ENCODE measurements around the gene PPFIBP1. TPM values are rescaled to one million over a fixed set of nuclear protein-coding genes. Genes with fewer than 3 reads are reported as not detected.

Gene PPFIBP1
- total and polyA plus RNA-seq, 2 of the 4 experiments (the other 2 are of a cell fraction), result 30.4 to 72.2 TPM

DNA sequence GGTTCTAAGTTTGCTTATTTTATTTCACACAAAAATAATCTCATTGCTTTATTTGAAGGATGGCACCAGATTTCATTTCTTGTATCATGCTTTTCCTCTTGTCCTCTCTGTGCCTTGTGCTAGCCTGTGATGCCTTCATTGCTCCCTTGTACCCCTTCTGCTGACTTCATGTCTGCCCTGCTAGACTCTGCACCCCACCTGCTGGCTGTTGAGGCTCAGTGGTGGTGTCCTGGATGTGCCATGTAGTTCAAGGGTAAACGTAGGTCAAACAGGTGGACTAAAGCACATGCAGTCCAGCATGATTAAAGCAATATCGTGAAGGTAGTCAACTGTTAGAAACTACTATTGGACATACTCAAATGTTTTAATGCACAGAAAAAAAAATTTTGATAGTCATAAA is 208.3 kb downstream of the PPFIBP1 start:
- H3K4ac ChIP-seq (ENCODE audit: low read depth, low read length), result no peak overlapping the region
- intact Hi-C loops (cut with micrococcal nuclease) (loop anchor here (5.0 to 10.0 kb wide), 2 partner anchors 90 to 1263 kb away; no protein-coding TSS in a partner anchor), in situ Hi-C loops (cut with MboI; ENCODE audit: low sequenced_read_pairs) (loop anchor here (5.0 to 25.0 kb wide), 3 partner anchors 215 to 1255 kb away; no protein-coding TSS in a partner anchor), dilution Hi-C loops (cut with HindIII; ENCODE audit: low sequenced_read_pairs, unreplicated experiment) (no loop called here)
- DNase-seq, result no peak
- peak; percentile 49; the same call in 1 of the 2 replicates for ATAC-seq (ENCODE audit: low read depth)
- no peak overlapping the region for H4K91ac ChIP-seq (ENCODE audit: insufficient read depth, low read depth, low read length)
- peak overlapping the region; percentile 10; the same call in 1 of the 2 replicates for H2AK5ac ChIP-seq (ENCODE audit: low read depth, low read length)
- no peak overlapping the region for H4K8ac ChIP-seq (ENCODE audit: low read depth in 2 of 2, low read length in 2 of 2)
- no peak overlapping the region for H3K18ac ChIP-seq (ENCODE audit: low read depth, low read length)
- H3K27ac ChIP-seq (ENCODE audit: insufficient read depth, low read length), result no peak overlapping the region
- no peak overlapping the region for H3K56ac ChIP-seq (ENCODE audit: extremely low read depth, insufficient read depth, low read length)
- TF ChIP-seq, protein P1, sequence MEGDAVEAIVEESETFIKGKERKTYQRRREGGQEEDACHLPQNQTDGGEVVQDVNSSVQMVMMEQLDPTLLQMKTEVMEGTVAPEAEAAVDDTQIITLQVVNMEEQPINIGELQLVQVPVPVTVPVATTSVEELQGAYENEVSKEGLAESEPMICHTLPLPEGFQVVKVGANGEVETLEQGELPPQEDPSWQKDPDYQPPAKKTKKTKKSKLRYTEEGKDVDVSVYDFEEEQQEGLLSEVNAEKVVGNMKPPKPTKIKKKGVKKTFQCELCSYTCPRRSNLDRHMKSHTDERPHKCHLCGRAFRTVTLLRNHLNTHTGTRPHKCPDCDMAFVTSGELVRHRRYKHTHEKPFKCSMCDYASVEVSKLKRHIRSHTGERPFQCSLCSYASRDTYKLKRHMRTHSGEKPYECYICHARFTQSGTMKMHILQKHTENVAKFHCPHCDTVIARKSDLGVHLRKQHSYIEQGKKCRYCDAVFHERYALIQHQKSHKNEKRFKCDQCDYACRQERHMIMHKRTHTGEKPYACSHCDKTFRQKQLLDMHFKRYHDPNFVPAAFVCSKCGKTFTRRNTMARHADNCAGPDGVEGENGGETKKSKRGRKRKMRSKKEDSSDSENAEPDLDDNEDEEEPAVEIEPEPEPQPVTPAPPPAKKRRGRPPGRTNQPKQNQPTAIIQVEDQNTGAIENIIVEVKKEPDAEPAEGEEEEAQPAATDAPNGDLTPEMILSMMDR (conservative IDR thresholded peaks at IDR 0.05; ENCODE audit: low read depth, low read length), result 0 out of 2 replicates have a peak, but pooled peaks have one; percentile 15
- TF ChIP-seq, protein P2, sequence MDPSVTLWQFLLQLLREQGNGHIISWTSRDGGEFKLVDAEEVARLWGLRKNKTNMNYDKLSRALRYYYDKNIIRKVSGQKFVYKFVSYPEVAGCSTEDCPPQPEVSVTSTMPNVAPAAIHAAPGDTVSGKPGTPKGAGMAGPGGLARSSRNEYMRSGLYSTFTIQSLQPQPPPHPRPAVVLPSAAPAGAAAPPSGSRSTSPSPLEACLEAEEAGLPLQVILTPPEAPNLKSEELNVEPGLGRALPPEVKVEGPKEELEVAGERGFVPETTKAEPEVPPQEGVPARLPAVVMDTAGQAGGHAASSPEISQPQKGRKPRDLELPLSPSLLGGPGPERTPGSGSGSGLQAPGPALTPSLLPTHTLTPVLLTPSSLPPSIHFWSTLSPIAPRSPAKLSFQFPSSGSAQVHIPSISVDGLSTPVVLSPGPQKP (IDR thresholded peaks at IDR 0.05; ENCODE audit: borderline replicate concordance, low read depth, low read length), result no peak
- no peak for TF ChIP-seq MAZ (IDR thresholded peaks at IDR 0.05; ENCODE audit: borderline replicate concordance, low read depth, low read length)
- no peaks in the 10 kb centered on the region for H4K20me1 ChIP-seq (ENCODE audit: insufficient read depth, low read length)
- peaks cover 2 to 14% of the 10 kb centered on the region in 2 experiments for H3K79me1 ChIP-seq (ENCODE audit: low read depth in 1 of 2, low read length in 2 of 2)
- BruUV-seq (replicated peaks), result no TSS peak
- H4K5ac ChIP-seq (ENCODE audit: low read depth, low read length), result no peak overlapping the region
- ChIA-PET CTCF (interaction anchor here (0.6 to 2.1 kb wide), 5 partner anchors 14 to 497 kb away, joined by 3 to 11 read pairs (median 4); no protein-coding TSS in a partner anchor), POLR2A (ENCODE audit: unreplicated experiment) (interaction anchor here (0.6 kb wide), 2 partner anchors 19 to 433 kb away, joined by 3 to 4 read pairs; no protein-coding TSS in a partner anchor)
- no peak overlapping the region for H2BK15ac ChIP-seq (ENCODE audit: low read depth, low read length)
- no peak overlapping the region for H2BK5ac ChIP-seq (ENCODE audit: low read depth, low read length, poor library complexity, severe bottlenecking)
- H3K4me3 ChIP-seq (ENCODE audit: insufficient read depth, low read depth, low read length), result no peak overlapping the region
- no peak overlapping the region for H2BK20ac ChIP-seq (ENCODE audit: low read depth, low read length)
- no peak overlapping the region for H2AK9ac ChIP-seq (replicated peaks; ENCODE audit: low read depth, low read length, poor library complexity)
- H3K36me3 ChIP-seq (ENCODE audit: control insufficient read depth, insufficient read depth, low read length), result peaks cover 18% of the 10 kb centered on the region
- no peak overlapping the region for H2BK120ac ChIP-seq (ENCODE audit: low read depth, low read length)
- no peak overlapping the region for H3K4me2 ChIP-seq (ENCODE audit: low read depth, low read length)
- no peaks in the 10 kb centered on the region for H3K9me3 ChIP-seq (ENCODE audit: control insufficient read depth, insufficient read depth, low read length)
- no peak overlapping the region for H3K23ac ChIP-seq (ENCODE audit: low read depth, low read length)
- no peak overlapping the region for H2AFZ ChIP-seq (replicated peaks; ENCODE audit: low read length, poor library complexity)
- no peak overlapping the region for H3K14ac ChIP-seq (replicated peaks; ENCODE audit: low read depth, low read length)
- H3K9me1 ChIP-seq (ENCODE audit: insufficient read depth, low read length), result no peaks in the 10 kb centered on the region; the same call in 1 of the 2 replicates
- no peaks in the 10 kb centered on the region for H3K27me3 ChIP-seq (ENCODE audit: control insufficient read depth, insufficient read depth, low read length)
- H3K4me1 ChIP-seq (ENCODE audit: control insufficient read depth, insufficient read depth, low read length), result no peaks in the 10 kb centered on the region
- WGBS, 2 experiments (ENCODE audit: extremely low coverage in 2 of 2, insufficient read length in 1 of 2), result no CpG with 5 or more reads among the region's 2 CpGs
- no peak overlapping the region for H3K9ac ChIP-seq (ENCODE audit: low read depth, low read length)

Measured in IMR-90 (cell line).